ENCODE results near the gene NACC2. TPM values are rescaled to one million over a fixed set of nuclear protein-coding genes. Genes with fewer than 3 reads are reported as not detected.

NACC2 gene
- total RNA-seq, 1 donor from 2014 or later, result 4.5 TPM

- Histone ChIP-seq H3K4me1 (peaks cover 38% of the 10 kb centered on the region), H4K20me1 (ENCODE audit: low read depth) (peaks cover 43% of the 10 kb centered on the region), H3K36me3 (no peaks in the 10 kb centered on the region), H3K27ac (no peak overlapping the region), H2AFZ (replicated peaks) (no peak overlapping the region), H3K27me3 (peaks cover 15% of the 10 kb centered on the region), H3K9me3 (ENCODE audit: low read depth) (no peaks in the 10 kb centered on the region), H3F3A (ENCODE audit: low read depth) (peaks cover 18% of the 10 kb centered on the region), H3K4me2 (no peak overlapping the region), H3K79me2 (ENCODE audit: low read depth) (peaks cover 6% of the 10 kb centered on the region), H3K9ac (no peak overlapping the region), H3K4me3 (no peak overlapping the region)
- no peak overlapping the region for H3K27ac Mint-ChIP-seq
- H3K36me3 Mint-ChIP-seq, result no peaks in the 10 kb centered on the region
- no peak for DNase-seq (ENCODE audit: low spot score)
- H3K4me1 Mint-ChIP-seq, result peaks cover 22% of the 10 kb centered on the region
- H3K27me3 Mint-ChIP-seq (ENCODE audit: insufficient read depth, low read depth), result peaks cover 7% of the 10 kb centered on the region
- no peak for TF ChIP-seq EZH2 (IDR thresholded peaks at IDR 0.05)
- no peak for TF ChIP-seq CTCF (IDR thresholded peaks at IDR 0.05)
- no peak for TF ChIP-seq EZH2phosphoT487 (IDR thresholded peaks at IDR 0.05)
- H3K4me3 Mint-ChIP-seq, result no peak overlapping the region
- H3K9me3 Mint-ChIP-seq, result no peaks in the 10 kb centered on the region
These were observed 5.4 kb downstream of the NACC2 start for GRCh38 chr9:136089697-136090045.

GRCh38 chr9:136088939-136089696, 6.0 kb downstream of the NACC2 start:
- Mint-ChIP-seq H3K27me3 (ENCODE audit: insufficient read depth, low read depth) (peaks cover 8% of the 10 kb centered on the region), H3K4me3 (no peak overlapping the region), H3K4me1 (peaks cover 22% of the 10 kb centered on the region), H3K36me3 (no peaks in the 10 kb centered on the region), H3K27ac (no peak overlapping the region), H3K9me3 (no peaks in the 10 kb centered on the region)
- H4K20me1 ChIP-seq (ENCODE audit: low read depth), result peaks cover 39% of the 10 kb centered on the region
- peaks cover 6% of the 10 kb centered on the region for H3K79me2 ChIP-seq (ENCODE audit: low read depth)
- peaks cover 35% of the 10 kb centered on the region for H3K4me1 ChIP-seq
- H3K36me3 ChIP-seq, result no peaks in the 10 kb centered on the region
- no peak overlapping the region for H3K9ac ChIP-seq
- no peak overlapping the region for H3K4me2 ChIP-seq
- no peaks in the 10 kb centered on the region for H3K9me3 ChIP-seq (ENCODE audit: low read depth)
- TF ChIP-seq EZH2phosphoT487 (IDR thresholded peaks at IDR 0.05) (no peak), CTCF (IDR thresholded peaks at IDR 0.05) (no peak), EZH2 (IDR thresholded peaks at IDR 0.05) (no peak)
- no peak overlapping the region for H3K27ac ChIP-seq
- peak; percentile 1 for DNase-seq (ENCODE audit: low spot score)
- H3K4me3 ChIP-seq, result no peak overlapping the region
- H3F3A ChIP-seq (ENCODE audit: low read depth), result peaks cover 16% of the 10 kb centered on the region
- peaks cover 9% of the 10 kb centered on the region for H3K27me3 ChIP-seq
- H2AFZ ChIP-seq (replicated peaks), result no peak overlapping the region

- Histone ChIP-seq H3K4me3 (no peak overlapping the region), H2AFZ (replicated peaks) (no peak overlapping the region), H3K36me3 (no peaks in the 10 kb centered on the region), H3K9me3 (ENCODE audit: low read depth) (no peaks in the 10 kb centered on the region), H3K4me2 (no peak overlapping the region), H3K79me2 (ENCODE audit: low read depth) (peaks cover 3% of the 10 kb centered on the region), H3F3A (ENCODE audit: low read depth) (peaks cover 14% of the 10 kb centered on the region), H4K20me1 (ENCODE audit: low read depth) (peaks cover 33% of the 10 kb centered on the region), H3K9ac (no peak overlapping the region), H3K27ac (no peak overlapping the region), H3K4me1 (peaks cover 30% of the 10 kb centered on the region), H3K27me3 (peaks cover 3% of the 10 kb centered on the region)
- Mint-ChIP-seq H3K4me1 (peaks cover 22% of the 10 kb centered on the region), H3K27ac (no peak overlapping the region), H3K9me3 (no peaks in the 10 kb centered on the region), H3K27me3 (ENCODE audit: insufficient read depth, low read depth) (peaks cover 8% of the 10 kb centered on the region), H3K4me3 (no peak overlapping the region), H3K36me3 (no peaks in the 10 kb centered on the region)
- peak; percentile 1 for DNase-seq (ENCODE audit: low spot score)
- TF ChIP-seq EZH2phosphoT487 (IDR thresholded peaks at IDR 0.05), result no peak
- TF ChIP-seq EZH2 (IDR thresholded peaks at IDR 0.05), result no peak
- no peak for TF ChIP-seq CTCF (IDR thresholded peaks at IDR 0.05)
These were observed 6.6 kb downstream of the NACC2 start for GRCh38 chr9:136088481-136088938.

All from neural progenitor cell (in vitro differentiated cells).